Endometrium (tissue), 2 donors: Measurements from ENCODE around the gene IMMP2L.

ENCODE experiments used
- FAIRE-seq: peaks from 2 replicates; lab custom pipeline; 2012; peaks lifted over from hg19 to GRCh38; lab: Jason Lieb, UNC
- donor health status: control.
- donor health status: control.

IMMP2L gene

DNA sequence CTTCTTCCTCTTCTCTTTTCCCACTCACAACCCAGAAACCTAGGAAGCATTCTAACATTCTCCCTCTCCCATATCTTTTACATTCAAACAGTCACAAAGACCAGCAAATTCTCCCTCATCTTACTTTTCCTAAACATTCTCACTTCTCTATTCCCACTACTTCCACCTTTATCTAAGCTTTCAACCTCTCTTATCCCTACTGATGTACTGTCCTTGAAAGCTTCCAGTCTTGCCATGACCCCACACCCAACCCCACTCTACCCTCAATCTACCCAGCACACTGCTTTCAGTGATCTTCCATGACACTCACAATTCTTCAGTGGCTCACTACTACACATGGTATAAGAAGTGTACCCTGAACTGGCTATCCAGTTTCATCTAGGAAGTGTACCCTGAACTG lies 5.3 kb downstream of the IMMP2L start:
- FAIRE-seq, result no peak

GRCh38 chr7:111554086-111554485 lies 8.2 kb downstream of the IMMP2L start:
- FAIRE-seq, result no peak

DNA sequence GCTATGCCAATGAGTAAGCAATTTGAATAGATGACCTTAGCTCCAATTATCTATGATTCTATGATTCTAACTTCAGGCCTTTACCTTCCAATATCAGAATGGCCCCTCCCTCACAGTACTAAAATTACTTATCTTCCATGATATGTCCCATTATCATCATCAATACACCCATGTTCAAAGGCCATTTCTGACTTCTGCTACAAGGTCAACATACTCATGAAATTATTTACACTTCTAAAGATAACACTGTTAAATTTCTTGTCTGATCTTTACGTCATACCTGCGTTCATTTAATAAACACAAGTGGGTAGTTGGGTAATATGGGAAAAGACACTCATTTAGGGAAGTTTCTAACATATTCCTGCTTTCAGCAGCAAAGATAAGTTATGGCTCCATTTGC lies 21.2 kb downstream of the IMMP2L start:
- FAIRE-seq, result no peak

- no peak for FAIRE-seq
Measured at GRCh38 chr7:111540199-111540815, 22.0 kb downstream of the IMMP2L start.

GRCh38 chr7:111537134-111537533 lies 25.2 kb downstream of the IMMP2L start:
- no peak for FAIRE-seq

- no peak for FAIRE-seq
Measured at GRCh38 chr7:111535142-111535870, 27.0 kb downstream of the IMMP2L start.

- no peak for FAIRE-seq
Measured at GRCh38 chr7:111532625-111533024, 29.7 kb downstream of the IMMP2L start.

GRCh38 chr7:111531993-111532392 lies 30.3 kb downstream of the IMMP2L start:
- no peak for FAIRE-seq

DNA sequence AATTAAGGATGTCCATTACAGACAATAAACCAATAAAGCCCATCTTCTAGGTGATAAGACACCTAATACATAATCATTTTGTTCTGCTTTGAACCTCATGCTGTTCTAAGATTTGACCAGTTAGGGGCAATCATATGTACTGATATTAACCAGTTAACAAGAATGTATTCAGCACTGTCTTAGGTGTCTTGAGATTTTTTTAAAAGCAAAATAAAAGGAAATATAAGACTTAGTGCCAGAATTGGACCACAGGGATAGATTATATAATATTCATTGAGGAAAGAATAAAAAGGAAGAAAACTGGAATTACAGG lies 32.0 kb downstream of the IMMP2L start:
- no peak for FAIRE-seq

DNA sequence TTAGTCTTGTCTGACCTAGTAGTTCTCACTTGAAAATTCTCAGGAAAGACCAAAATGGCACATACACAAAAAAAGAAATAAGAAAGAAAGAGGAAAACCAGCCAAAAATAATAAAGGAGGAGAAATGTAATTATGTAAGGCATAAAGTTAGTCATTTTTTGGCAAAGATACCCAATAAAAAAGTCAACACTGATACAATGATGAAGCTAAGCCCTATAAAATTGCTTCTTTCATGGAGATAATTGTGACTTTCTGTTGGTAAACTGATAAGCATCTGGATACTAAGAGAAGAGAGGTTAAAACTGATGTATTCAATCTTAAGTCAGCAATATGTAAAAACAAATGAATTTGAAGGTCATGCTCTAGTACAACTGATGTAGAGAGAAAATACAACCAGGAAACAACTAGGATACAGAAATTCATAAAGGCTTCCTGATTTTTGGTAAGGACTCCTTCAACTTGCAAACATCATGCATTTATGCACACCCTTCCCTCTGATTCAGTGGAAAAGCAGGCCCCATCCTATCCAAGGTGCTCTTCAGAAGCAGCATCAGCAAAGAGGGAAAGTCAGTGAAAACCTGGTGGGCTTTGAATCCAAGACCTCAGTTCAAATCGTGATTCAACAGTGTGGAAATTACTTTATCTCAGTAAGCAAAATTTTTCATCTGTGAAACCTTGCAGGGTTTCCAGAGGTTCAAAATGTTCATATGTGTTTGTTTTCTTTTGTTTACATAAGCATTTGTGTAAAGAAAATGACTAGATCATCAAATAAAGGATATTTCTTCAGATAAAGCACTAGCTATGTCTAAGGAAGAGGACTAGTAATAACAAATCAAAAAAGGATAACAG lies 32.6 kb downstream of the IMMP2L start:
- FAIRE-seq, result no peak

DNA sequence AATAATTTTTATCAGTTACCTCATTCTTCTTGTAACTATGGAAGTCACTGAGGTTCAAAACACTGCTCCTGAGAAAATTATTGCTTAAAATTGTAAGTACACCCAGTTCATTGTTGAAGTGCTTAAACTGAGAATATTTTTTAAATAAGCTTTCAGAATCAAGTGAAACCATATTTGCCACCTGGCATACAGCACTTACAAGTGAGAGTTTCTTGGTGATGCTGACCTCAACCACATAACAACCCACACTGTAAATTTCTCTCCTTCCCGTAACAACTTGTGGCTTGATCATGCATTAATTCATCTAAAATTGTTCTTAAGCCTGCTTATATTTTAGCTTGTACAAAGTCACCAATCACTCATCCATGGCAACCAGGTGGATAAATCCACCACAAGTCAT lies 34.0 kb downstream of the IMMP2L start:
- no peak for FAIRE-seq

- FAIRE-seq, result no peak
Measured at GRCh38 chr7:111527545-111527944, 34.7 kb downstream of the IMMP2L start.

GRCh38 chr7:111525100-111525499 lies 37.2 kb downstream of the IMMP2L start:
- no peak for FAIRE-seq

GRCh38 chr7:111521660-111522059 lies 40.6 kb downstream of the IMMP2L start:
- no peak for FAIRE-seq

DNA sequence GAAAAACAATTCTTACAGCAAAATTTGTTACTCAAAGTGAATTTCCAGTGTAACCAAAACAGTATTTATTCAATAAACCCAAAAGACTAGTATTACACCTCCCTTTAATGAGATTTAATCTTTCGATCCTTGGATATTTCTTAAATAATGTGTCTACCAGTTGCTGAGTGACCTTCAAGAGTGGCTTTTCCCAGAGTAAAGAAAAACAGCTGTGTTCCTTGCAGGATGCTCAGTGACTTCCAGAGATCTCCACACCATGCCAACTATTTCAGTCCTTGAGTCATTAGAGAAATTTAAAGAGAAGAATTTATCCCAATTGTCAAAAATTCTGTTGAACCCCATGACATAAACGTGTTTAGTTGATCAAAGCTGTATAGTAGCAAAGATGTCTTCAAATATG lies 44.0 kb downstream of the IMMP2L start:
- FAIRE-seq, result no peak

DNA sequence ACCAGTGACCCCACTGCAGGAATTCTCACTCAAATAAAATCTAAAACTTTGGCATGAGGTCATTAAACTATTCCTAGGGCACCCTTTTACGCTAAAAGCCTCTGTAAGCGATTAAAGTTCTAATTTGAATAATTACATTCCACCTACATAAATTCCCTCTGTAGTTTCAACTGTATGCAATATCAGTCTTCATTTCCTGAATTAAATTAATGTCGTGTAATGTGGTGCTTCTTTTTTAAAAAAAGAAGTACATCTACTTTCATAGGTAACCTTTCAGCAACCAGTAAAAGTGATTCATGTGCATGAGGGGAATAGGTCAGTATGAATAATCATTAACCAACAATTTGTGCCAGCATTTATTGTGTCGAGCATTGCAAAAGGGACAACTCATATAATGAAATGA lies 44.7 kb downstream of the IMMP2L start:
- no peak for FAIRE-seq

DNA sequence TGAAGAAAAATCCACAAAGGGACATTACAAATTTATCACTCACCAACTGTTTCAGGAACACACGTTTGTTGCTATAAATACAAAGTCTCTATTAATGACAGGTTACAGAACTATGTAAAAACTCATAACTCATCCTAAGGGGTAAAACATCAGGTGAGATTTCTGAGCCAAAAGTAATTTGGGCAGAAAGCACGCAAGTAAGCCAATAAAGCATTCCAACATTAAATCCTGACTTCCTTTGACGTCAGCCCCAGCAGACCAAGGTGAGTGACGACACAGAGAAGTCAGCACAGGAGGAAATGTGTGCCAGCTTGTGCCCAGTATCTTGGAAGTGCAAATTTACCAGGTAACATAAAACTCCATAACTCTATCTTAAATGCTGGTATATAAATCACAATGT lies 45.7 kb downstream of the IMMP2L start:
- no peak for FAIRE-seq

DNA sequence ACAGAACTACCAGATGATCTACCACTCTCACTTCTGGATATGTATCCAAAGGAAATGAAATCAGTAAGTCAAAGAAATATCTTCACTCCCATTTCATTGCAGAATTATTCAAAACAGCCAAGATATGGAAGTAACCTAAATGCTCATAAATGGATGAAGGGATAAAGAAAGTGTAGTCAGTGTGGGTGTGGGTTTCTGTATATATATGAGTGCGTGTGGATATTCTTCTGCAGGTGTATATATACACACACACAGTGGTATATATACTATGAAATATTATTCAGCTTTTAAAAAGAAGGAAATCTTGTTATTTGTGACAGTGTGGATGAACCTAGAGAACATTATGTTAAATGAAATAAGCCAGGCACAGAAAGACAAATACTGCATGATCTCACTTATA lies 48.7 kb downstream of the IMMP2L start:
- FAIRE-seq, result no peak

DNA sequence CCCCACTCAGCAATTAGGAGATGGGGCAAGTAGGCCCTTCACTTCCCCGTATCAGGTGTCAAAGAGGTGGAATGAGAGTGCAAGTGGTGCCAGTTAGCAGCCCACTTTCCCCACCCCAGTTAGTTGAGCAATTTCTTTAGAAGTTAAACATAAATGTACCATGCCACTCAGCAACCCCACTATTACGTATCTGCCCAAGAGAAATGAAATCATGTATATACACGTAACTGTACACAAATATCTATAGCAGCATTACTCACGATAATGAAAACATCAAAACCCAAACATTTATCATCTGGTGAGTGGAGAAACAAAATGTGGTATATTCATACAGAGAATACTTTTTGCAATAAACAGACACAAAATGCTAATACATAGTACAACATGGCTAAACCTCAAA lies 50.4 kb downstream of the IMMP2L start:
- FAIRE-seq, result no peak

GRCh38 chr7:111510584-111511378 lies 51.5 kb downstream of the IMMP2L start:
- FAIRE-seq, result no peak

DNA sequence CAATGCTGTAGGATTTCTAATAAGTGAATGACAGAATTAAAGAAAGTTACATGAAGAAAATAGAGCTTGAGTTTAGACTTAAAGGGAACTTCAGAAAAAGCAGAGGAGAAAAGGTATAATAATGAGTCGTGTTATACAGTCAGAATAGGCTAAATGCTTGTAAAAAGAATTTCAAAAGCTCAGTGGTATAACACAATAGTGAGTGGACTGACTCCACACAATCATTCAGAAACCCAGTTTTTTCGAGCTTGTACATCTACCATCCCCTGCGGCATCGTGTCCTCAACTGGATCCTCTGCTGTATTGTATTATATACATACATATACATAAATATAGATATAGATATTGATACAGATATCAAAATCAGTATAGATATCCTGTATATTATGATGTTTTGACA lies 52.2 kb downstream of the IMMP2L start:
- FAIRE-seq, result no peak

DNA sequence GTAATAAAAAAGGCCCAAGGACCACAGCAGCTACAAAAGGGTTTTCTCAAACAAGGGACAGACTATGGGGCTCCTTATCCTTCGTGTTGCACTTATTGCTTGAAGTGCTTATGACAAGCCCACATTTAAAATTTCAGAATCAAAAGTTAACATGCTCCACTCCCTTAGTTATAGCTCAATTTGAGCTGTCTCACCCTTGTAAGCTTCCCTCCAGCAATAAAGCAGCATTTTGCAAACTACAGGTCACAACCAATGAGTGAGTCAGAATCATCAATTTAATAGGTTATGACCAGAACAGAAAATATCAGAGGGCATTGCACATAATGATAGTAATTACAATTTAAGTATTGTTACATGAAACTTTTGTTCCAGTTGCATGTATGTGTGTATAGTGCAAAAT lies 53.0 kb downstream of the IMMP2L start:
- FAIRE-seq, result no peak

DNA sequence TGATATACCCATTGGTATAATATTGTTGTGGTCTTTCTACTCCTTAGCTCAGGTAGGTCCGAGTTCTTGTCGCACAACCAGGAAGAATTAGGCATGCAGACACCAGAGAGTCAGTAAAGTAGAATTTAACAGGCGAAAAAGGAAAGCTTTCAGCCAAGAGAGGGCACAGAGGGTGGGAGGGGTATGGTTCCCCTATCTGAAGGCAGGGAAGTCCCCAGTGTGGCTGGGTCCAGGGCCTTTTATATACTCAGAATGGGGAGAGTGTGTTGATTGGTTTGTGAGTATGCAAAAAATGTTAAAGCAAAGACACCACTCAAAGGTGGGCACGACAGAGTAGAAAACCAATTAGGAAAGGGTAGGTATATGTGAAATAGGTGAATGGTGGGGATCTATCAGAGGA lies 53.9 kb downstream of the IMMP2L start:
- no peak for FAIRE-seq
